Measurements from ENCODE around the gene TRDN. TPM values are rescaled to one million over a fixed set of nuclear protein-coding genes. Genes with fewer than 3 reads are reported as not detected.

Gene TRDN, protein sequence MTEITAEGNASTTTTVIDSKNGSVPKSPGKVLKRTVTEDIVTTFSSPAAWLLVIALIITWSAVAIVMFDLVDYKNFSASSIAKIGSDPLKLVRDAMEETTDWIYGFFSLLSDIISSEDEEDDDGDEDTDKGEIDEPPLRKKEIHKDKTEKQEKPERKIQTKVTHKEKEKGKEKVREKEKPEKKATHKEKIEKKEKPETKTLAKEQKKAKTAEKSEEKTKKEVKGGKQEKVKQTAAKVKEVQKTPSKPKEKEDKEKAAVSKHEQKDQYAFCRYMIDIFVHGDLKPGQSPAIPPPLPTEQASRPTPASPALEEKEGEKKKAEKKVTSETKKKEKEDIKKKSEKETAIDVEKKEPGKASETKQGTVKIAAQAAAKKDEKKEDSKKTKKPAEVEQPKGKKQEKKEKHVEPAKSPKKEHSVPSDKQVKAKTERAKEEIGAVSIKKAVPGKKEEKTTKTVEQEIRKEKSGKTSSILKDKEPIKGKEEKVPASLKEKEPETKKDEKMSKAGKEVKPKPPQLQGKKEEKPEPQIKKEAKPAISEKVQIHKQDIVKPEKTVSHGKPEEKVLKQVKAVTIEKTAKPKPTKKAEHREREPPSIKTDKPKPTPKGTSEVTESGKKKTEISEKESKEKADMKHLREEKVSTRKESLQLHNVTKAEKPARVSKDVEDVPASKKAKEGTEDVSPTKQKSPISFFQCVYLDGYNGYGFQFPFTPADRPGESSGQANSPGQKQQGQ
- total RNA-seq (not detected in 2 replicates), polyA plus RNA-seq (not detected in 2 replicates), polyA minus RNA-seq (ENCODE audit: low replicate concordance) (not detected in 2 replicates)
- polyA plus RNA-seq (2012): not detected in 2 replicates

DNA sequence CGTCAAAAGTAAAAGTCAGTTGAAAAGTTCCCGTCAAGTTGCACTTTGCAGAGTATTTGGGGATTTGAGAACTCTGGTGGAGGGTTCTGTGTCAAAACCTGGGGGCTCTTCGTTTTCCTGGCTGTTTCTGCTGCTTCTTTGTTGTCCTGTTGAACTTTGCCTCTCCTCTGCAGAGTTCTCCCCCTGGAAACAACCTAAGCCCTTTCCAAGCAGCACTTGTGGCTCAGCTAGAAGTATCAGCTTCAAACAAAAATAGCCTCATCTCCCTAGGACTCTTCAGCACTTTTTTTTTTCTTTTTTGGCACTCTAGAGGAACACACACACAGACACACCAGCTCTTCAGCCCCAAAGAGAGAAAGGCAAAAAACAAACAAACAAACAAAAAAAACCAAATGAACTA lies at the start of gene TRDN:
TRDN (minus strand) TSS at position 169 of the 400 bp plus-strand sequence. CDS start 175 bp downstream, outside the sequence.
- Histone ChIP-seq H4K20me1 (ENCODE audit: control insufficient read depth, extremely low read depth, insufficient read depth, low read length) (no peaks in the 10 kb centered on the region), H3K9ac (ENCODE audit: insufficient read depth, low read length) (no peak within 1 kb of the TSS), H3K27me3 (ENCODE audit: control insufficient read depth, insufficient read depth, low read length) (no peaks in the 10 kb centered on the region), H3K36me3 (ENCODE audit: control insufficient read depth, insufficient read depth, low read length) (no peaks in the 10 kb centered on the region), H2AFZ (ENCODE audit: low read length) (no peak within 1 kb of the TSS), H3K4me1 (ENCODE audit: control insufficient read depth, extremely low read depth, insufficient read depth, low read length) (no peaks in the 10 kb centered on the region), H3K4me2 (ENCODE audit: extremely low read depth, insufficient read depth, low read length) (no peak within 1 kb of the TSS), H3K4me3 (replicated peaks in 1 of 4; ENCODE audit: control extremely low read depth in 1 of 4, insufficient read depth in 1 of 4, low read depth in 3 of 4, low read length in 4 of 4) (no peak within 1 kb of the TSS), H3K27ac (ENCODE audit: insufficient read depth, low read length) (no peak within 1 kb of the TSS), H3K79me2 (ENCODE audit: control insufficient read depth, insufficient read depth, low read length) (no peaks in the 10 kb centered on the region), H3K9me3 (ENCODE audit: control insufficient read depth, insufficient read depth, low read depth, low read length) (no peaks in the 10 kb centered on the region)
- no peak for DNase-seq (ENCODE audit: low read depth in 2 of 2)
- TF ChIP-seq, protein P1, sequence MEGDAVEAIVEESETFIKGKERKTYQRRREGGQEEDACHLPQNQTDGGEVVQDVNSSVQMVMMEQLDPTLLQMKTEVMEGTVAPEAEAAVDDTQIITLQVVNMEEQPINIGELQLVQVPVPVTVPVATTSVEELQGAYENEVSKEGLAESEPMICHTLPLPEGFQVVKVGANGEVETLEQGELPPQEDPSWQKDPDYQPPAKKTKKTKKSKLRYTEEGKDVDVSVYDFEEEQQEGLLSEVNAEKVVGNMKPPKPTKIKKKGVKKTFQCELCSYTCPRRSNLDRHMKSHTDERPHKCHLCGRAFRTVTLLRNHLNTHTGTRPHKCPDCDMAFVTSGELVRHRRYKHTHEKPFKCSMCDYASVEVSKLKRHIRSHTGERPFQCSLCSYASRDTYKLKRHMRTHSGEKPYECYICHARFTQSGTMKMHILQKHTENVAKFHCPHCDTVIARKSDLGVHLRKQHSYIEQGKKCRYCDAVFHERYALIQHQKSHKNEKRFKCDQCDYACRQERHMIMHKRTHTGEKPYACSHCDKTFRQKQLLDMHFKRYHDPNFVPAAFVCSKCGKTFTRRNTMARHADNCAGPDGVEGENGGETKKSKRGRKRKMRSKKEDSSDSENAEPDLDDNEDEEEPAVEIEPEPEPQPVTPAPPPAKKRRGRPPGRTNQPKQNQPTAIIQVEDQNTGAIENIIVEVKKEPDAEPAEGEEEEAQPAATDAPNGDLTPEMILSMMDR (conservative IDR thresholded peaks at IDR 0.05 in 1 of 2, IDR thresholded peaks at IDR 0.05 in 1 of 2; ENCODE audit: low read depth in 1 of 2, low read length in 2 of 2): no peak
- no peak for TF ChIP-seq EZH2 (IDR thresholded peaks at IDR 0.05; ENCODE audit: low read length, missing control alignments)

- Histone ChIP-seq H3K4me3 (replicated peaks in 1 of 4; ENCODE audit: control extremely low read depth in 1 of 4, insufficient read depth in 1 of 4, low read depth in 3 of 4, low read length in 4 of 4) (no peak overlapping the region), H3K4me1 (ENCODE audit: control insufficient read depth, extremely low read depth, insufficient read depth, low read length) (no peaks in the 10 kb centered on the region), H3K9me3 (ENCODE audit: control insufficient read depth, insufficient read depth, low read depth, low read length) (no peaks in the 10 kb centered on the region), H3K9ac (ENCODE audit: insufficient read depth, low read length) (no peak overlapping the region), H3K4me2 (ENCODE audit: extremely low read depth, insufficient read depth, low read length) (no peak overlapping the region), H4K20me1 (ENCODE audit: control insufficient read depth, extremely low read depth, insufficient read depth, low read length) (no peaks in the 10 kb centered on the region), H3K79me2 (ENCODE audit: control insufficient read depth, insufficient read depth, low read length) (no peaks in the 10 kb centered on the region), H3K27me3 (ENCODE audit: control insufficient read depth, insufficient read depth, low read length) (no peaks in the 10 kb centered on the region), H3K27ac (ENCODE audit: insufficient read depth, low read length) (no peak overlapping the region), H2AFZ (ENCODE audit: low read length) (no peak overlapping the region), H3K36me3 (ENCODE audit: control insufficient read depth, insufficient read depth, low read length) (no peaks in the 10 kb centered on the region)
- no peak for DNase-seq (ENCODE audit: low read depth in 2 of 2)
- TF ChIP-seq, protein P1 (conservative IDR thresholded peaks at IDR 0.05 in 1 of 2, IDR thresholded peaks at IDR 0.05 in 1 of 2; ENCODE audit: low read depth in 1 of 2, low read length in 2 of 2): no peak
- no peak for TF ChIP-seq EZH2 (IDR thresholded peaks at IDR 0.05; ENCODE audit: low read length, missing control alignments)
Observed at GRCh38 chr6:123681957-123682462, 45.3 kb upstream of the TRDN start.

GRCh38 chr6:123677897-123678296 lies 41.1 kb upstream of the TRDN start:
- H3K9ac ChIP-seq (ENCODE audit: insufficient read depth, low read length): no peak overlapping the region
- H3K4me3 ChIP-seq (replicated peaks in 1 of 4; ENCODE audit: control extremely low read depth in 1 of 4, insufficient read depth in 1 of 4, low read depth in 3 of 4, low read length in 4 of 4): no peak overlapping the region
- no peaks in the 10 kb centered on the region for H4K20me1 ChIP-seq (ENCODE audit: control insufficient read depth, extremely low read depth, insufficient read depth, low read length)
- no peaks in the 10 kb centered on the region for H3K36me3 ChIP-seq (ENCODE audit: control insufficient read depth, insufficient read depth, low read length)
- no peak overlapping the region for H3K27ac ChIP-seq (ENCODE audit: insufficient read depth, low read length)
- H3K4me2 ChIP-seq (ENCODE audit: extremely low read depth, insufficient read depth, low read length): no peak overlapping the region
- no peaks in the 10 kb centered on the region for H3K4me1 ChIP-seq (ENCODE audit: control insufficient read depth, extremely low read depth, insufficient read depth, low read length)
- no peaks in the 10 kb centered on the region for H3K27me3 ChIP-seq (ENCODE audit: control insufficient read depth, insufficient read depth, low read length)
- no peaks in the 10 kb centered on the region for H3K79me2 ChIP-seq (ENCODE audit: control insufficient read depth, insufficient read depth, low read length)
- no peak overlapping the region for H2AFZ ChIP-seq (ENCODE audit: low read length)
- DNase-seq (ENCODE audit: low read depth in 2 of 2): no peak
- no peak for TF ChIP-seq EZH2 (IDR thresholded peaks at IDR 0.05; ENCODE audit: low read length, missing control alignments)
- TF ChIP-seq, protein P1 (conservative IDR thresholded peaks at IDR 0.05 in 1 of 2, IDR thresholded peaks at IDR 0.05 in 1 of 2; ENCODE audit: low read depth in 1 of 2, low read length in 2 of 2): no peak
- H3K9me3 ChIP-seq (ENCODE audit: control insufficient read depth, insufficient read depth, low read depth, low read length): no peaks in the 10 kb centered on the region
